HepG2 (cell line): ENCODE results near the gene XPR1. TPM values are rescaled to one million over a fixed set of nuclear protein-coding genes. Genes with fewer than 3 reads are reported as not detected.

Experiments
- BRD4 ChIP-seq: sonication (generic); formaldehyde crosslinking; IDR thresholded peaks from 2 replicates; pipeline ENCODE4 v1.4.0; 2020; ENCODE audit warnings: missing genetic modification reagents
- HCFC1 ChIP-seq: fragments of 150-350 bp; IDR thresholded peaks from 2 replicates; pipeline ENCODE4 v1.6.1; 2014; ENCODE audit warnings: low read depth, low read length
- MAFG ChIP-seq: sonication (generic); formaldehyde crosslinking; IDR thresholded peaks from 2 replicates; pipeline ENCODE4 v1.5.1; 2020; ENCODE audit warnings: mild to moderate bottlenecking, missing genetic modification reagents
- MEF2D ChIP-seq: sonication (generic); formaldehyde crosslinking; IDR thresholded peaks from 2 replicates; pipeline ENCODE4 v1.5.1; 2020; ENCODE audit warnings: mild to moderate bottlenecking, missing genetic modification reagents
- MYNN ChIP-seq: sonication (generic); formaldehyde crosslinking; IDR thresholded peaks from 2 replicates; pipeline ENCODE4 v1.4.0; 2020; ENCODE audit warnings: mild to moderate bottlenecking, low read depth, missing genetic modification reagents
- ZNF180 ChIP-seq: sonication (generic); formaldehyde crosslinking; IDR thresholded peaks from 2 replicates; pipeline ENCODE4 v1.4.0; 2020; ENCODE audit warnings: low read depth, missing genetic modification reagents, borderline replicate concordance
- polyA plus RNA-seq, 8 experiments: library from polyadenylated mRNA; depleted of rRNA in 3 of 8; stranded (reverse) in 7 of 8; unstranded in 1 of 8; fragments of >200 nt; fragmentation: Illumina TruSeq in 4 of 8; extraction: Trizol in 4 of 8; gene quantifications; 2 replicates each; pipeline versions ENCODE4 v1.2.1 to v1.2.3, GENCODE V29; 2011 to 2016; ENCODE audit warnings: low read depth in 4 of 8, missing spikeins in 1 of 8, mixed read lengths in 1 of 8; ENCODE audit not compliant: insufficient read depth in 1 of 8
- total RNA-seq, 5 experiments: library from RNA; depleted of rRNA; stranded (reverse); fragments of >200 nt; fragmentation: Illumina TruSeq; extraction: Trizol; gene quantifications; 2 replicates each; pipeline ENCODE4 v1.2.3, GENCODE V29; 2016; ENCODE audit warnings: low read depth in 1 of 5
- TF ChIP-seq, protein P1 (sequence below), 2 experiments: fragments of 450-650 bp in 1 of 2; sonication (generic) in 1 of 2; formaldehyde crosslinking in 1 of 2; IDR thresholded peaks; 2 replicates each; pipeline versions ENCODE4 v1.6.1 to v1.8.0; 2016 to 2022; ENCODE audit warnings: antibody characterized with exemption in 1 of 2, mild to moderate bottlenecking in 1 of 2, missing genetic modification reagents in 1 of 2
- TF ChIP-seq, protein P2 (sequence below): sonication (generic); formaldehyde crosslinking; conservative IDR thresholded peaks from 2 replicates; pipeline ENCODE4 v1.8.0; 2022; ENCODE audit warnings: low read depth, missing genetic modification reagents
- TF ChIP-seq, protein P3 (sequence below): sonication (generic); formaldehyde crosslinking; IDR thresholded peaks from one replicate; pipeline ENCODE4 v1.5.1; 2020; ENCODE audit warnings: mild to moderate bottlenecking, missing genetic modification reagents; ENCODE audit errors: not compliant biosample characterization

The XPR1 gene
- total and polyA plus RNA-seq, 2 of the 13 experiments (the other 11 are each of a cell fraction or from before 2014, with no cell fraction given), result 22.3 to 23.6 TPM

DNA sequence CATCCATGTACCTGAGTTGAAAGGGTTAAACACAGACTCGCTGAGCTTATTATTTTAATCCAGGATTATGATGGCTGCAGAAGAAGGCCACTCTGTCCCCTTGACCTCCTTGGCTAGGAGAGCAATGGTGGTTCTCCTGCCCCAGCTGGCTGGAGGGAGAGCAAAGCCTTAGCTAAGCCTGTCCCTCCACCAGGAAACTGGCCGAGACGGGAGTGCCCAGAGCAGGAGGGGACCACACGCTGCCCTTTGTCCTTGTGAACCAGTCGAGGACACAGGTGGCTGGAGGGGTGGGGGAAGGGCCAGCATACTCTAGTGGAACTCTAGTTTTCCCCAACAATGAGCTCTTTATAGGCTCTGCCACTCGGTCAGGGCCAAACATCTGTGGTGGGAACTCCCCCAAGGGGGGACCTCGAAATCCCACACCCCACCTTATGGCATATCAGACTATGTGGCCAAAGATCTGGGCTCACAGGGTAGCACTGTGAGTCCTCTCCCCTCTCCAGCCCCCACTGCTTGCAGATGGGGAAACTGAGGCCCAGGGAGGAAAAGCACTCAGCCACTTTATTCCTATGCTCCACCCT is 293.7 kb downstream of the XPR1 start (continued):
- TF ChIP-seq, protein P1, sequence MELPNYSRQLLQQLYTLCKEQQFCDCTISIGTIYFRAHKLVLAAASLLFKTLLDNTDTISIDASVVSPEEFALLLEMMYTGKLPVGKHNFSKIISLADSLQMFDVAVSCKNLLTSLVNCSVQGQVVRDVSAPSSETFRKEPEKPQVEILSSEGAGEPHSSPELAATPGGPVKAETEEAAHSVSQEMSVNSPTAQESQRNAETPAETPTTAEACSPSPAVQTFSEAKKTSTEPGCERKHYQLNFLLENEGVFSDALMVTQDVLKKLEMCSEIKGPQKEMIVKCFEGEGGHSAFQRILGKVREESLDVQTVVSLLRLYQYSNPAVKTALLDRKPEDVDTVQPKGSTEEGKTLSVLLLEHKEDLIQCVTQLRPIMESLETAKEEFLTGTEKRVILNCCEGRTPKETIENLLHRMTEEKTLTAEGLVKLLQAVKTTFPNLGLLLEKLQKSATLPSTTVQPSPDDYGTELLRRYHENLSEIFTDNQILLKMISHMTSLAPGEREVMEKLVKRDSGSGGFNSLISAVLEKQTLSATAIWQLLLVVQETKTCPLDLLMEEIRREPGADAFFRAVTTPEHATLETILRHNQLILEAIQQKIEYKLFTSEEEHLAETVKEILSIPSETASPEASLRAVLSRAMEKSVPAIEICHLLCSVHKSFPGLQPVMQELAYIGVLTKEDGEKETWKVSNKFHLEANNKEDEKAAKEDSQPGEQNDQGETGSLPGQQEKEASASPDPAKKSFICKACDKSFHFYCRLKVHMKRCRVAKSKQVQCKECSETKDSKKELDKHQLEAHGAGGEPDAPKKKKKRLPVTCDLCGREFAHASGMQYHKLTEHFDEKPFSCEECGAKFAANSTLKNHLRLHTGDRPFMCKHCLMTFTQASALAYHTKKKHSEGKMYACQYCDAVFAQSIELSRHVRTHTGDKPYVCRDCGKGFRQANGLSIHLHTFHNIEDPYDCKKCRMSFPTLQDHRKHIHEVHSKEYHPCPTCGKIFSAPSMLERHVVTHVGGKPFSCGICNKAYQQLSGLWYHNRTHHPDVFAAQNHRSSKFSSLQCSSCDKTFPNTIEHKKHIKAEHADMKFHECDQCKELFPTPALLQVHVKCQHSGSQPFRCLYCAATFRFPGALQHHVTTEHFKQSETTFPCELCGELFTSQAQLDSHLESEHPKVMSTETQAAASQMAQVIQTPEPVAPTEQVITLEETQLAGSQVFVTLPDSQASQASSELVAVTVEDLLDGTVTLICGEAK (IDR thresholded peaks at IDR 0.05), result no peak
- TF ChIP-seq, protein P1 (CRISPR knock-in tag; IDR thresholded peaks at IDR 0.05), result no peak
- TF ChIP-seq HCFC1 (no peak), MYNN (CRISPR knock-in tag) (no peak), BRD4 (CRISPR knock-in tag) (no peak), MAFG (CRISPR knock-in tag) (no peak), ZNF180 (CRISPR knock-in tag) (no peak), MEF2D (no peak)
- TF ChIP-seq, protein P2, sequence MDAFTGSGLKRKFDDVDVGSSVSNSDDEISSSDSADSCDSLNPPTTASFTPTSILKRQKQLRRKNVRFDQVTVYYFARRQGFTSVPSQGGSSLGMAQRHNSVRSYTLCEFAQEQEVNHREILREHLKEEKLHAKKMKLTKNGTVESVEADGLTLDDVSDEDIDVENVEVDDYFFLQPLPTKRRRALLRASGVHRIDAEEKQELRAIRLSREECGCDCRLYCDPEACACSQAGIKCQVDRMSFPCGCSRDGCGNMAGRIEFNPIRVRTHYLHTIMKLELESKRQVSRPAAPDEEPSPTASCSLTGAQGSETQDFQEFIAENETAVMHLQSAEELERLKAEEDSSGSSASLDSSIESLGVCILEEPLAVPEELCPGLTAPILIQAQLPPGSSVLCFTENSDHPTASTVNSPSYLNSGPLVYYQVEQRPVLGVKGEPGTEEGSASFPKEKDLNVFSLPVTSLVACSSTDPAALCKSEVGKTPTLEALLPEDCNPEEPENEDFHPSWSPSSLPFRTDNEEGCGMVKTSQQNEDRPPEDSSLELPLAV (CRISPR knock-in tag), result no peak
- TF ChIP-seq, protein P3, sequence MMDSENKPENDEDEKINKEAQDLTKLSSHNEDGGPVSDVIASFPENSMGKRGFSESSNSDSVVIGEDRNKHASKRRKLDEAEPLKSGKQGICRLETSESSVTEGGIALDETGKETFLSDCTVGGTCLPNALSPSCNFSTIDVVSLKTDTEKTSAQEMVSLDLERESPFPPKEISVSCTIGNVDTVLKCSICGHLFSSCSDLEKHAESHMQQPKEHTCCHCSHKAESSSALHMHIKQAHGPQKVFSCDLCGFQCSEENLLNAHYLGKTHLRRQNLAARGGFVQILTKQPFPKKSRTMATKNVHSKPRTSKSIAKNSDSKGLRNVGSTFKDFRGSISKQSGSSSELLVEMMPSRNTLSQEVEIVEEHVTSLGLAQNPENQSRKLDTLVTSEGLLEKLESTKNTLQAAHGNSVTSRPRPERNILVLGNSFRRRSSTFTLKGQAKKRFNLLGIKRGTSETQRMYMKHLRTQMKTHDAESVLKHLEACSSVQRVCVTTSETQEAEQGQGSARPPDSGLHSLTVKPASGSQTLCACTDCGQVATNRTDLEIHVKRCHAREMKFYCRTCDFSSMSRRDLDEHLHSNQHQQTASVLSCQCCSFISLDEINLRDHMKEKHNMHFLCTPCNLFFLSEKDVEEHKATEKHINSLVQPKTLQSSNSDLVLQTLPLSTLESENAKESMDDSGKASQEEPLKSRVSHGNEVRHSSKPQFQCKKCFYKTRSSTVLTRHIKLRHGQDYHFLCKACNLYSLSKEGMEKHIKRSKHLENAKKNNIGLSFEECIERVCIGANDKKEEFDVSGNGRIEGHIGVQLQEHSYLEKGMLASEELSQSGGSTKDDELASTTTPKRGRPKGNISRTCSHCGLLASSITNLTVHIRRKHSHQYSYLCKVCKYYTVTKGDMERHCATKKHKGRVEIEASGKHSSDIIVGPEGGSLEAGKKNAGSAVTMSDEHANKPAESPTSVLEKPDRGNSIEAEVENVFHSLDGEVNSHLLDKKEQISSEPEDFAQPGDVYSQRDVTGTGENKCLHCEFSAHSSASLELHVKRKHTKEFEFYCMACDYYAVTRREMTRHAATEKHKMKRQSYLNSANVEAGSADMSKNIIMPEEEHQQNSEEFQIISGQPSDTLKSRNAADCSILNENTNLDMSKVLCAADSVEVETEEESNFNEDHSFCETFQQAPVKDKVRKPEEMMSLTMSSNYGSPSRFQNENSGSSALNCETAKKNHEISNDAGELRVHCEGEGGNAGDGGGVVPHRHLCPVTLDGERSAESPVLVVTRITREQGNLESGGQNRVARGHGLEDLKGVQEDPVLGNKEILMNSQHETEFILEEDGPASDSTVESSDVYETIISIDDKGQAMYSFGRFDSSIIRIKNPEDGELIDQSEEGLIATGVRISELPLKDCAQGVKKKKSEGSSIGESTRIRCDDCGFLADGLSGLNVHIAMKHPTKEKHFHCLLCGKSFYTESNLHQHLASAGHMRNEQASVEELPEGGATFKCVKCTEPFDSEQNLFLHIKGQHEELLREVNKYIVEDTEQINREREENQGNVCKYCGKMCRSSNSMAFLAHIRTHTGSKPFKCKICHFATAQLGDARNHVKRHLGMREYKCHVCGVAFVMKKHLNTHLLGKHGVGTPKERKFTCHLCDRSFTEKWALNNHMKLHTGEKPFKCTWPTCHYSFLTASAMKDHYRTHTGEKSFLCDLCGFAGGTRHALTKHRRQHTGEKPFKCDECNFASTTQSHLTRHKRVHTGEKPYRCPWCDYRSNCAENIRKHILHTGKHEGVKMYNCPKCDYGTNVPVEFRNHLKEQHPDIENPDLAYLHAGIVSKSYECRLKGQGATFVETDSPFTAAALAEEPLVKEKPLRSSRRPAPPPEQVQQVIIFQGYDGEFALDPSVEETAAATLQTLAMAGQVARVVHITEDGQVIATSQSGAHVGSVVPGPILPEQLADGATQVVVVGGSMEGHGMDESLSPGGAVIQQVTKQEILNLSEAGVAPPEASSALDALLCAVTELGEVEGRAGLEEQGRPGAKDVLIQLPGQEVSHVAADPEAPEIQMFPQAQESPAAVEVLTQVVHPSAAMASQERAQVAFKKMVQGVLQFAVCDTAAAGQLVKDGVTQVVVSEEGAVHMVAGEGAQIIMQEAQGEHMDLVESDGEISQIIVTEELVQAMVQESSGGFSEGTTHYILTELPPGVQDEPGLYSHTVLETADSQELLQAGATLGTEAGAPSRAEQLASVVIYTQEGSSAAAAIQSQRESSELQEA (CRISPR knock-in tag), result no peak
